CD1c-positive myeloid dendritic cell (primary cell): Measurements from ENCODE around the gene ASB6.

Experiments
- DNase-seq: peaks from one replicate; pipeline ENCODE4 v3.0.0-alpha.2; 2016; ENCODE audit errors: extremely low spot score

The ASB6 gene

DNA sequence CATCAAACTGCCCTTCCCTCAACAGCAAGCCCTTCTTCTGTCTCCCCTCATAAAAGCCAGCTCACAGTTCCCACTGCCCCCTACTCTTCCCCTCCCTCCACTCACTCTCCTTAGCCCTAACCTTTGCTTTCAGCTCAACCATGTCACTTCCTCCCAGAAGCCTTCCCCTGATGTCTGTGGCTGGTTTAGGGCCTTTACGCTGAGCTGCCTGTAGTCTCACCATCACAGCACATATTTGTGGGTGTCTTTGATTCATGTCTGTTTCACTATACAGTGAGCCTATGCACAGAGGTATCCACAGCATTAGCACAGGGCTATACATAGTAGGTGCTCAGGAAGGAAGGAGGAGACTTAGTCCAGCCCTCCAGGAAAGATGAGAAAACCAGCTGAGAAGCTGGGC lies 55.7 kb downstream of the ASB6 start:
- no peak for DNase-seq

DNA sequence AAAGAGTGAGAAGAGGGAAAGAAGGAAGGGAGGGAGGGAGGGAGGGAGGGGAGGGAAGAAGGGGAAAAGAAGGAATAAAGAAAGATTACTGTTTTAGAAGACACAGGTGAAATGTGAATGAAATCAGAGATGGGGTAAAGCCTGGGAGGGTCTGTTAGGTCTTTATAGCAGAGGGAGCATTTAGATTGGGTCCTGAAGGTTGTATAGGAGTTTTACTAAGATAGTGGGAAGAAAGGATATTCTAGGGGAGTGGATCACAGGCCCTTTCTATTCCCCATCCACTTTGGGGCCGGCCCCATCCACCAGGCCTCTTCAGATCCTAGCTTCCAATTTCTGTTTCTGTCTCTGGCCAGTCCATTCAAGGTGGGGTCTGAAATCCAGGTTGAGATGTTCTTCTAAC lies 56.6 kb downstream of the ASB6 start:
- no peak for DNase-seq
